Mesenteric fat pad (tissue), 1 donor: ENCODE data around the gene LRMDA. TPM values are rescaled to one million over a fixed set of nuclear protein-coding genes. Genes with fewer than 3 reads are reported as not detected.

Experiments
- DNase-seq: peaks from one replicate; pipeline ENCODE4 v3.0.0-alpha.2; 2020; ENCODE audit warnings: low spot score
- total RNA-seq: library from RNA; stranded (reverse); fragmentation: NEBNext Ultra II Directional; extraction: Animal tissue kit (Norgen Biotek cat#: 25700); gene quantifications from one replicate; pipeline ENCODE4 v1.2.1, GENCODE V29; 2021
- donor health status: DM: yes; HTN: yes; CAD: no.

The LRMDA gene
- total RNA-seq, 1 donor from 2014 or later: 26.6 TPM

DNA sequence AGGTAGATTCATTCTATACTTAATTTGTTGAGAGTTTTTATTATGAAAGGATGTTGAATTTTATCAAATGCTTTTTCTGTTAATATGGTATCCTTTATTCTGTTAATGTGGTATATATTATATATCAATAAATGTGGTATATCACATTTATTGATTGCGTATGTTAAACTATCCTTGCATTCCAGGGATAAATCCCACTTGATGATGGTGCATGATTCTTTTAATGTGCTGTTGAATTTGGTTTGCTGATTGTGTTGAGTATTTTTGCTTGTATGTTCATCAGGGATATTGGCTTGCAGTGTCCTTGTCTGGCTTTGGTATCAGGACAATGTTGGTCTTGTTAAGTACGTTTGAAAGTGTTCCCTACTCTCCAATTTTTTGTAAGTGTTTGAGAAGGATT, 11.9 kb downstream of the LRMDA start:
- no peak for DNase-seq

DNA sequence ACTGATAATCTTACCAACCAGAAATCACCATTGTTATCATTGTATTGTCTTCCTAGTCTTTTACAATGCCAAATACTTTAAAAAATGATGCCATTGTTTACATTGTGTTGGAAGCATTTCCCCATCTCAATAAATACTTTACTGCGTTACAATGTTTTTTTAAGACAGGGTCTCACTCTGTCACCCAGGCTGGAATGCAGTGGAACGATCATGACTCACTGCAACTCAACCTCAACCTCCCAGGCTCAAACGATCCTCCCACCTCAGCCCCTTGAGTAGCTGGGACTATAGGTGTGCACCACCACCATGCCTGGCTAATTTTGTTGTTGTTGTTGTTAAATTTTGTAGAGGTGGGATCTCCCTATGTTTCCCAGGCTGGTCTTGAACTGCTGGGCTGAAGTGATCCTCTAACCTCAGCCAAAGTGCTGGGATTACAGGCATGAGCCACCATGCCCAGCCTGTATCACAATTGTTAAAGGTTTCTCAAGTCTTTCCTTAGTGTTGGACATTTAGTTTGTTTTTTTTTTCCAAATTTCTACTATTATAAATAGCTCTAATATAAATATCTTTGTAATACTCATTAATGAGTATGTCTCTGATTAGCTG, 13.5 kb downstream of the LRMDA start:
- no peak for DNase-seq

DNA sequence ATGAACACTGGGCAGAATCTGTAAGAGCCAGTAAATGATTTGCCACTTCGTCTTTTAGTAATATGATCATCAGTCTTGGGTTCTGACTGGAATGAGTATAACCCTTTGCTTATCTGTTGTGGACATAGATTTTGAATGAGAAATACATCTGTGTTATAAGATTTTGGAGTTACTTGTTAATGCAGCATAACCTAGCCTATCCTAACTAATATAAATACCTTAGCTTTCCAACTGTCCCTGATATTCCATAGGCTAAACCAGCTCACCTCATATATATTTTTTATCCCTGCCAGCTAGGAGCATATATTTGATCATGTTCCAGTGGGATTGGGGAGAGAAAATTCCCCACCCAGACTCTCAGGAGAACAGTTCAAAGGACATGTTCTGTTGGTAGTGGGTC, 15.1 kb downstream of the LRMDA start:
- no peak for DNase-seq

DNA sequence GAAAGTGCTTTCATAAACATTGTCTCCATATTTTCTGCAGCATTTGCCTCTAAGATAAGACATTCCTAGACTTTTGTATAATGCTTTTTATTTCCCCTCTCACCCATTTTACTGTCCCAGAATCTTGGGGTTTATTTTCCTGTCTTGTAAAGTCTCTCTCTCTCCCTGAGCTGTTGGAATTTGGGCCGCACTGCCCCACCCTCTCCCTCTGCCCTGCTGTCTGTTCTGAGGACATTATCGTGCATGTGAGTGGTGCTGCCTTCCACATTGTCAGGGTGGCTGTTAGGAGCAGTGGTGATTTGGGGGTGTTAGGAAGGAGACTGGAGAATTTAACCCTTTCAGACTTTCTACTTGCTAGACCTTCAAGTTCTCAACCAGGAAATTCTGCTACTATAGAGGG, 16.7 kb downstream of the LRMDA start:
- DNase-seq: no peak

DNA sequence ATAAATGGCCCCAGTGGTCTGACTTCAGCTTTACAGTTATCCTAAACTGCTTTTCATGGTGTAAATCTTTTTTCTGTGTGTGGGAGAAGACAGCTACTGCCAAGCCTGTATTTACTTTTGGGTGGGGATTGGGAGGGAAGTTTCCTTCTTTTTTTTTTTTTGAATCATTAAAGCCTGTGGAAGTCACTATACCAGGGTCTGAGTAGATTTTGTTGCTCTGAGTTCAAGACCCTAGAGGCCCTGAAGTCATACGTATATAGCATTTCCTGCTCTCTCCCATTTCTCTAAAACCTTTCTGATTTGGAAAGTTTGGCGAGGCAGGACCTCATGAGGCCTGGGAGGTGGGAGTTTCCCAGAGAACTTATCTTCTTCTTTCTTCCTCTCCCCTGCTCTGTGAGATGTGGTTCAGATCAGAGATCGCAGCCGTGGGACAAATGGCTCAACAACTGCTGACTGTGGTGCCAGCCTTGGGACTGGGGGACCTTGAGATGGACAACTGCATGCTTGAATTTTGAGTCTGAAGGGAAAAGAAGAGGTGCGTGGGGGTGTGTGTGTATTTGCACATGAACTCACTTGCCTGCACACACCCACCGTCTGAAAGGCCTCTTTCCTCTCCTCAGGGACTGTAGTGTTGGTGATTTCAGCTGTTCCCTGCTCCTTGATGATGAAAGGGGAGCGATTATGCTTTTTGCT, 18.1 kb downstream of the LRMDA start:
- DNase-seq: no peak

DNA sequence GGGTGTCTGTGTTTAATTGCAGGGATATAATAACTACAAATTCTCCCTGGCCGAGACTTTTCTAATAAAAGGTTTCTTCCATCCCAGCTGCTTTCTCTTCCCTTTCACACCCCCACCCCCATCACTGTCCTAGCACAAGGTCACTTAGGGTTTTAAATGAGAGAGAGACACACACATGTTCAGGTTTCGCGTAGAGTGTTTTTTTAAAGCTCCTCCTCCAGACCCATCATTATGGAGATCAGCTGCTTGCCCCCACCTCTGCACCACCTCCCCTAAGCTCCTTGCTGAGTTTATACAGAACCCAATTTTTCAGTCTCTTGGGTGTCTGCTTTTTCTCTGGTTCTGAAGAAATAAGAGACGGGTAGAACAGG, 18.6 kb downstream of the LRMDA start:
- DNase-seq: no peak

DNA sequence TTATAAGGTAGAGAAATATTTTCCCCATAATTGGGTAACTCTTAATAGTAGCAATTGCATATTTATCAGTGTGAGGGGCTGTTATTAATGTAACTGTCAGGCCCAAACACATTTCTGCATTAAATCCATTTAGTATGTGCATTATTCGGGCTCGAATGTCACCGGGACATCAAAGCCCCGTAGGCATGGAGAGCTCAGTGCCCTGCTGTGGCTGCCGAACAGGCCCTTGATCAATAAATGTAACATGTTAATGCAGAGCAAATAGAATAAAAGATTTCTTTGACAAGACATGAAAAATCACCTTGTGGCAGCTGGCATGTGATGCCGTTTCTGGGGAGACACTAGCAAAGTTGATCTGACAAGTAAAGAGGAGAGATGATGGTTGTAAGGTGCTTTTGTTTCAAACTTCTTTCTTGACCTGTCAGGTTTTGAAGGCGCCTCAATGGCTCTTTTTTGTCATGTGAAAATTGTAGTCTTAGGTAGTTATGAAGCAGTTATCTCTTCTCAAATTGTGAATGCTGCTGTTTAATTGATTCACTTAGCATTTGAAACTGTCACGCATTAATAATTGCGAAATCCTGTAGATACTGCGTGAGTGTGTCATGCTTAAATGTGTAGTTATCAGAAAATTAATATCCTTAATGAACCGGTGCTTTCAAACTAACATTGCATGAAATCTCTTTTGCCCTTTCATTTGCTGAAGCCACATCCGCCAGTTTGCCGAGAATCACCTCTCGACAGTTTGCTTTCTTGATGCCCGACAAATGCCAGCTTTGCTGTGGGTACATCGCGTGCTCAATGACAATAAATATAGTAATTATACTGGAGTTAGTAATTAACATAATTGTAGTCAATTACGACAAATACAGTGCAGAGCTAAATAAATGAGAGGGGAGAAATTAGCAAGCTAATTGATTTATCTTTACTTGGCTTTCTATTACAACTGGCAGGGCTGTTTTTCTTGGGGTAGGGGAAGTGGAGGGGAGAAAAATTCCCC, 19.5 kb downstream of the LRMDA start:
- no peak for DNase-seq

DNA sequence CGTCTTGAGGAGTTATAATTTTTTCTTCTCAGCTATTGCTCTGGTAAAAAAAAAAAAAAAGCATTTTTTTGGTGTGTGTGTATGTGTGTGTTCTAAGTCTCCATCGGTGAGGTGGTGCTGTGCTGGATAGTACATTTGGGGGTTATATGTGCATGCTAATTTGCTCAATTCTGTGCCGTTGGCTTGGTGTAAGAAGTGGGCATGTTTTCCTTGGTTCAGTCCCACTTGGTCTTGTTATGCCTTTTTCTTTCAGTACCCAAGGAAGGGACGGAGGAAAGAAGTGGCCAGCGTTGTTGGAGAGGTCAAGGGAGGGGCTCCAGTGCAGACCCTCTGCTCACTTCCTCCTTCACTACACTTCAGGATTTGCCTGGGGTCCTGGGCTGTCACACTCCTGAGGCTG, 20.4 kb downstream of the LRMDA start:
- no peak for DNase-seq

DNA sequence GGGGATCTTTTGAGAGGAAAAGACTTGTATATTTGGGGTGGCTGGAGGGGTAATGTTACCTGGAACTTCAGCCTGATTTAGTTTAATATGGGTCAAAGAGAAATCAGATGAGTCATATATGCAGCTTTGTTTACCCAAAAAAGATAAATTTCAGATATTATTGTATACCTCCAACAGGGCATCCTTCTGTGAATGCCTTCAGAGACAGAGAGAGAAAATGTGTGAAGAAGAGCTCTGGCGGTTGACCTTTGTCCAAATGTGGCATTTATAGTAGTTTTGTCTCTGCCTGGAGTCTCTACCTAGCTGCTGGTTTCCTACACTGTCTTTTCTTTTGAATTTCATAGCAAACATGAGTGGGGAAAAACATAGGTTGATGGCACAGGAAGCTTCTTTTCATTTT, 21.6 kb downstream of the LRMDA start:
- no peak for DNase-seq

DNA sequence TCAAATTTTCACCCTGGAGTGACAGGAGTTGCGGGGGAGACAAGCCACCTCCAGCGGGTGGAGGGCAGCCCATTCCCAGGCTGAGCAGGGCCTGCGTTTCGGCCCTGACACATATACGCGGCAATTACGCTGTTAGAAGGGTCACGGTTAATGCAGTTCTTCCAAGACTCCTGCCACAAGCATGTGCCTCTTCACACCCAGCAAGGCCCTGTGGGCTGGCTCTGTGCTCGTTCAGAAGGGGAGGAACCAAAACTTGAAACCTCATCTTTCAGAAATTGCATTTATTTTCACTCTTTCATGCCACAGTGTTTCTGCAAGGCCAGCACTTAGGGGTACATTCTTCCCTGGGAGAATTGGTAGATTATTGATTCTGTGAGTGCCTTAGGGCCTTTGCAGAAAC, 24.7 kb downstream of the LRMDA start:
- DNase-seq: no peak

DNA sequence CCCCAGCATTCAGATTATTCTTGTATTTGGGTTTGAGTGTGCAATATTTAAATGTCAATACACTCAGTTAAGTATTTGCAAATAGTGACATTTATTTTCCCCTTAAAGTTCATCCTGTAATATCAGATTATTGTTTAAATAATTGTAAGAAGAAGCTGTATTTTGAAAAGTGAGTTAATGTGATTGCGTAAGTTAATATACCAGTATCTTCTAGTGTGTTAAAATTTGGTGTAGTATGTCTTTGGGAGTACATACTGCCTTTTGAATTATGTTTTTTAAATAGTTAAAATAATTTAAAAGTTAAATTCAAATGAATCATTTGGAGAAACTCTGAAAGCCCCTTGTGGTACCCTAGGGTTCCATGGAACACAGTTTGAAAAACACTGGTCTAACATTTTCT, 28.6 kb downstream of the LRMDA start:
- DNase-seq: no peak

DNA sequence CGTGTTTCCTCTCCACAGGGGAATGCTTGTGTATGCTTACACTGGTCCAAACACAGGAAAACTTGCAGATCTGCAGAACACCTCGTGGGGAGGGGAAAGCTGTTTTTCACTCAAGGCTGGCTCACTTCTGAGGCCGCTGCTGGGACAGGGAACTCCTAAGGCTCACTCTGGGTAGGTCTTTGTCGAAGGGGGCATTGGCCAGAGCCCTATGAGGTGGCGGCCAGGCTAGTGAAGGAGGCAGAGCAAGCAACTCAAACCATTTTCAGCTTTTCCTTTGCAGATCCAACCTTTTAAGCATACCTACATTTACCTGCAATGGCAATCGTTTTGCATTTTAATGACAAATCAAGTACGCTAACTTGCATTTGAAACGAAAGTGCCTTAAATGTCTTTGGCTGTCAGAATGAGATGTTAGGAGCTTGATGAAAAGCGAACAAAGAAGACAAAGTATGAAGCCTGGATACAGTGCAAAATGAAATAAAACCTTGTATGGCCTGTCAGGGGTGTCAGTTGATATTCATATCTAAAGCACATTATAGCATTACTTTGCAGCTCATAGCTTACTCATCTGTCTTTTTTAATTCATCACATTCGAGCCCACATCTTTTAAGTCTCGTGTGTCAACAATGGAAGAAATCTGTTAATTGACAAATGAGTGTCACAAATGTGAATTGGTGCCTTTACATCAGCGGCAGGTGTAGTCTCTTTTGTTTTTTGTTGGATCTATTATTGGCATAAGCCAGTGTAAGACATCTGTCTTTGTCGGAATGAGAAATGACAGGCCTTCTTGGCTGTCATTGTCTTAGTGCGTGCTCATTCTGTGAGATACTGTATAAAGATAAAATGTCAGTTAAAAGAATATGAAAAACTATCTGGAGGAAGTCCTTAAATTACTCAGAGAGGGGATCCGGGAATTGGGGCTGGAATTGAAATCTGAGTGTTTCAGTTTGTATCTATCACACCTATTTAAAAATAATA, 30.5 kb downstream of the LRMDA start:
- DNase-seq: no peak

DNA sequence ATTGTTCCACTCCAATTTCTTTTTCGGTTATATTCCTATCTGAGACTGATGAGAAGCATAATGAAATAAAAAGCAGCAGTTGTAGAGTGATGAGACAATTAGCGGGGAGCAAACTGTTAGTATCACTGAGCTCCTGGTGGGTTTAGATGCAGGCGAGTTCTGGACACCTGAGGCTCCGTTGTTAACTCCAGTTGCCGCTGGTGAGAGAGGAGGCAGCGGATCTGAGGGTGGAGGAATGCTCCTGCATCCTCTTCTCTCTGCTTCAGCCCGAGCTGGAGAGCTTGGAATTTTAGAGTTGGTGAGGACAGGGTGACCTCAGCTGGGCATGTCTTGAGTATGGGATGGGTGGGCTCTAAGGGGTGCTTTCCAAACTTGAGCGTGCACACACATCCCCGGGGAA, 31.4 kb downstream of the LRMDA start:
- DNase-seq: no peak

DNA sequence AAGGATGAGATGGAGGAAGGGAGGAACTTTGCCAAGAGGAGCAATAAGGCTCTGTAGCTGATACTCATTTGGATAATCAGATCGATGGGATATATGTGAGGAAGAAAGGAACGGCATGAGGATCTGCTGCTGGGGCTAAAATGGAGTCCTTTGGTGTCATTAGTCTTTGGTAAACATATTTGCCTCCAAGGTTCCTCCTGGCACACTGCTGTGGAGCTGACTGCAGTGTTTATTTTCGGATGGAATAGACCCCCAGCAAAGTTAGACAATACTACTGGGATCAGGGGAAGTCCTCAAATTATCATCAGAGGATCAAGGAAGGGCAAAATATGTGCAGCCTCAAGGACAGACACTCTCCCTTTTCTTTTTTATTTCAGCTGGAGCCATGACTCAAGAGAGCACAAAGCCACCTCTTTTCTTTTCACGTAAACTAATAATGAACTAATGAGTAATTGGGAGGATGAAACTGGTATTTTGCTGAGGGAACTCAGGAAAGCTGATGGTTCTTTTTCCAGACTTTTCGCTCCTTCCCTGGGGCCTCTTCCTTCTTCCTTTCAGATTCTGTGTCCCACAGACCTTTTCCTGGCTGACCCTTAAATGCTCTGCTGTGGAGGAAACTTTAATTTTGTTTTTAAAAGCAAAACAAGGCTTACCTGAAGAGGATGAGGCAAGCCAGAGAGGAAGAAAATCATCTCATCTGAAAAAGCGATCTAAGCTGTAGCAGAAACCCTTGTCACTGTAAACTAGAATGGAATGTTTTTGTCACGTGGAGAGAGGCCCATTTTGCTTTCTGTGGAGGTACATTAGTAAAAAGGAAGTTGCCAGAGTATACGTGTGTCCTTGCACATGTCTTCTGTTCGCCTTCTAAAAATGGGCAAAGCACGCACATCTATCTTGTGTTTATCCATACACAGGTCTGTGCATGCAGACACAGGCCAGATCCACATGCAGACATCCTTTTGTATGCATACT, 33.3 kb downstream of the LRMDA start:
- DNase-seq: no peak

DNA sequence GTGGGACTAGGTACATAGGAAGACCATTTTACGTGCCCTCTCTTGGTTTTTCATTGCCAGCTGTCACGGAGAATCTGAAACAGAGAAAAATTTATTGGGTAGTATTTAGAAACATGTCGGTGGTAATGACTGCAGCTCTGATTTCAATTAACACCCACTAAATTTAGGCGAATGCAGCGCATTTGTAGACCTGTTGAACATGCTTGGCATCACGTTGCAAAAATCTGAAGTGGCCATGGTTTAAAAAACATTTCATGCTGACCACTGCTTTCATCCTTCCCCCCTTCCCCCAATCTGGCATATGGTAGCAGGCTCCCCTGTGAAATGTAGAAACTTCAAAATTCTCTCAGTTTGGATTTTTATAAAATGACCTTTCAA, 34.0 kb downstream of the LRMDA start:
- DNase-seq: no peak

DNA sequence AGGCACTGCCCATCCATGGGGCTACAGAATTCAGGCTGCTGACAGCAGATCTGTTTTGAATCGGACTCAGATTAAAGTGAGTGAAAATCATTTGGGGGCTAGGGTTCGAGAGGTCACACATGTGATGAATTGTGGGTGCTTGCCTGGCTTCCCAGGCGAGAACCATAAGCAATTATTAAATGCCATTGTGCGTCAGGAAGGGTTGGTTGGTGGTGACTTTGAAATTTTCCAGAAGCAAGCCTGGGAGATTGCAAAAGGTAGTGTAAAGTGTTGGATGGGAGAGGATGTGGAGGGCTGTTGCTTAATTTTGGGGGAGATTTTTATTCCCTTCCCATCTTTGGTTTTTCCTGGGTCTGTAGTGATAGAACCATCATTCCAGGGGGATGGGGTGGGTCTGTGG, 34.6 kb downstream of the LRMDA start:
- DNase-seq: no peak

DNA sequence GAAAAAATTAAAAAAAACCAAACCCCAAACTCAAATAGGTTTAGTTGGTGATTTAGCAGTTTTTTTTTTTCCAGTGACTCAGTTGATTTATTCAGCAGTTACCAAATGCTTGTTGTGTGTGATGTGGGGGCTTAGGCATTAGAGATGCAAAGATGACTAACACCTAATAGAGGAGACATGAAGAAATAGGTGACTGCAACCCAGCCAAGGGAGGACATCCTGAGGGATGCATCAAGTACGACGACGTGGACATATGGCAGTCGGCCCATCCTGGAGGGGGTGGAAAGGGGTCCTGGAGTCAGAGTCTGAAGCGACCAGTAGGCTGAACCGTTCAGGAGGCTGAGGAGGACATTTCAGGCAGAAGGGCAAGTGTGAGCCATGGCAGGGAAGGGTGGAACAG, 35.5 kb downstream of the LRMDA start:
- DNase-seq: no peak

DNA sequence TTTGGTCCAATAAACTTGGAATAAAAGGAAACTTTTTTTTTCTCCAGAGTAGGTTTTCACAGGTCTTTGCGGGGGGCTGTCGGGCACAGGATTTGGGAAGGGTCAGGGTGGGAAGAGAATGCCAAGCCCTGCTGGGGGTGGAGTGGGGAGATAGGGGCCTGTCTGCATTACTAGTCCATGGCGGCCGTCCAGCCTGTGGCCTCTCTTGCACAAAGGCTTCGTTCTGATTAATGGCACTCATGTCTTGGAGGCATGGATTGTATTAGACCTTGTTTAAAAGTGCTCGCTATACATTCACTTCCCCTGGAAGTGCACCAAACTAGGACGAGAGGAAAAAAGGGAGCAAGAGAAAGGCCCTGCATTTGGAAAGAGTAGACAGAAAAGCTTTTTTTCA, 37.2 kb downstream of the LRMDA start:
- no peak for DNase-seq

DNA sequence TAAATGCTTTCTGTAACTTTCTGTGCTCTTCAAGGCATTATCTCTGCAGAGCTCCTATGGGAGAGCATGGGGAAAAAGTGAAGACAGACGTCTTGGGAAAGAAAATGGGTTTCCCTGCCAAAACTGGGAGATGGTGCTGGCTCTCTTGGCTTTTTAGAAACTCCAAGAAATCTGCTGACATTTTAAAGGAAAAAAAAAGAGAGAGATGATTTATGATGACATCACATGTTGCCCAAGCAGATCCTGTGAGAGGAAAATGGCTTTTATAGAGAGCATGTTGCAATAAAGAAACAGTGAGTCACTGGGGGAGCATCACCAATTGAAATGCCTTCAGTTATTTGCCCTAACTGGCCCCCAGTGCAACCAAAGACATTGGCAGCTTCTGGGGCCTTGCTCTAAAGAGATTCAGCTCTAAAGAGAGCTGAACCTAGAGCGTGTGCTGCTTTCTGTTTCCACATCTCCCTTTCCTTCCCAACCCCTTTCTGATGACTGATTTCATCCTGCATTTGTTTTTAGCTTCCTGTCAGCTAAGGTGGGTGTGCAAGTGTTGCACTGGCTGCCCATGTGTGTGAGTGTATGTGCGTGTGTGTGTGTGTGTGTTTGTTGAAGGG, 37.7 kb downstream of the LRMDA start:
- DNase-seq: no peak
